Upper lobe of left lung (tissue), 4 donors: ENCODE results near the gene NIT1.

ENCODE experiments used
- EP300 ChIP-seq, 4 donors: sonication (generic); formaldehyde crosslinking; IDR thresholded peaks; one replicate each; pipeline ENCODE4 v1.5.1; 2017; ENCODE audit warnings: antibody characterized with exemption in 4 of 4, control low read depth in 2 of 4
- POLR2A ChIP-seq, 4 donors: fragments of 450-650 bp; IDR thresholded peaks; one replicate each; pipeline ENCODE4 v1.5.1; 2016 to 2017; ENCODE audit warnings: antibody characterized with exemption in 4 of 4, mild to moderate bottlenecking in 2 of 4
- TF ChIP-seq, protein P1 (sequence below), 6 experiments: fragments of 450-650 bp in 4 of 6; fragments of 200-600 bp in 2 of 6; sonication (generic) in 2 of 6; IDR thresholded peaks; one replicate each; pipeline ENCODE4 v1.5.1; 2016 to 2019; ENCODE audit warnings: antibody characterized with exemption in 6 of 6

- no peak for TF ChIP-seq POLR2A (IDR thresholded peaks at IDR 0.05)
- TF ChIP-seq, protein P1, sequence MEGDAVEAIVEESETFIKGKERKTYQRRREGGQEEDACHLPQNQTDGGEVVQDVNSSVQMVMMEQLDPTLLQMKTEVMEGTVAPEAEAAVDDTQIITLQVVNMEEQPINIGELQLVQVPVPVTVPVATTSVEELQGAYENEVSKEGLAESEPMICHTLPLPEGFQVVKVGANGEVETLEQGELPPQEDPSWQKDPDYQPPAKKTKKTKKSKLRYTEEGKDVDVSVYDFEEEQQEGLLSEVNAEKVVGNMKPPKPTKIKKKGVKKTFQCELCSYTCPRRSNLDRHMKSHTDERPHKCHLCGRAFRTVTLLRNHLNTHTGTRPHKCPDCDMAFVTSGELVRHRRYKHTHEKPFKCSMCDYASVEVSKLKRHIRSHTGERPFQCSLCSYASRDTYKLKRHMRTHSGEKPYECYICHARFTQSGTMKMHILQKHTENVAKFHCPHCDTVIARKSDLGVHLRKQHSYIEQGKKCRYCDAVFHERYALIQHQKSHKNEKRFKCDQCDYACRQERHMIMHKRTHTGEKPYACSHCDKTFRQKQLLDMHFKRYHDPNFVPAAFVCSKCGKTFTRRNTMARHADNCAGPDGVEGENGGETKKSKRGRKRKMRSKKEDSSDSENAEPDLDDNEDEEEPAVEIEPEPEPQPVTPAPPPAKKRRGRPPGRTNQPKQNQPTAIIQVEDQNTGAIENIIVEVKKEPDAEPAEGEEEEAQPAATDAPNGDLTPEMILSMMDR (IDR thresholded peaks at IDR 0.05) = no peak
- no peak for TF ChIP-seq EP300 (IDR thresholded peaks at IDR 0.05)
Observed at GRCh38 chr1:161092621-161093028, 25.3 kb upstream of the NIT1 start.
